Activated CD4-positive, alpha-beta T cell treated with anti-CD3 and anti-CD28 coated beads for 36 hours (primary cell): ENCODE data around the gene MRPL24. TPM values are rescaled to one million over a fixed set of nuclear protein-coding genes. Genes with fewer than 3 reads are reported as not detected.

Experiments used
- ATAC-seq: fragments of 200-7000 bp; cut with Tn5 transposase; one replicate; pipeline ENCODE4 v1.10.0; 2021; ENCODE audit warnings: mild to moderate bottlenecking, moderate library complexity
- CTCF ChIA-PET: fragments of 350-600 bp; sonication (Branson Sonifier 250); formaldehyde crosslinking; loops from one replicate; lab custom pipeline; 2021; ENCODE audit warnings: antibody characterized with exemption; lab: Charles Lee
- POLR2A ChIA-PET: fragments of 350-600 bp; sonication (Branson Sonifier 250); formaldehyde crosslinking; loops from one replicate; lab custom pipeline; 2021; ENCODE audit warnings: antibody characterized with exemption, inconsistent platforms; lab: Charles Lee
- DNase-seq: peaks from one replicate; pipeline ENCODE4 v3.0.0-alpha.2; 2020
- H3K27ac Mint-ChIP-seq: one replicate; pipeline ENCODE4 v1.8.0; 2021; ENCODE audit warnings: mixed read lengths
- H3K27me3 Mint-ChIP-seq: one replicate; pipeline ENCODE4 v1.8.0; 2021; ENCODE audit warnings: mixed read lengths
- H3K36me3 Mint-ChIP-seq: one replicate; pipeline ENCODE4 v1.8.0; 2021; ENCODE audit warnings: low read depth, mixed read lengths
- H3K4me1 Mint-ChIP-seq: one replicate; pipeline ENCODE4 v1.8.0; 2021; ENCODE audit warnings: mixed read lengths
- H3K4me3 Mint-ChIP-seq: one replicate; pipeline ENCODE4 v1.8.0; 2021; ENCODE audit warnings: mild to moderate bottlenecking, moderate library complexity, mixed read lengths
- H3K9me3 Mint-ChIP-seq: one replicate; pipeline ENCODE4 v1.8.0; 2021; ENCODE audit warnings: low read depth, mixed read lengths
- intact Hi-C, 2 experiments: fragments of 100-400 bp; cut with DNase I in 1 of 2; cut with micrococcal nuclease in 1 of 2; formaldehyde crosslinking; loops; one replicate each; pipeline versions ENCODE4 v1.14.2 to v1.15.1; 2022 to 2024; cut with DNase I, micrococcal nuclease
- total RNA-seq, 2 experiments: library from RNA; stranded (reverse); gene quantifications; one replicate each; pipeline ENCODE4 v1.2.3, GENCODE V29; 2021

MRPL24 gene
- total RNA-seq, 2 experiments from 2014 or later, result 81.9 to 89.7 TPM

GRCh38 chr1:156714830-156715229, 26.1 kb downstream of the MRPL24 start:
- H3K36me3 Mint-ChIP-seq, result peaks cover 14% of the 10 kb centered on the region
- H3K27ac Mint-ChIP-seq, result peak overlapping the region; percentile 7
- intact Hi-C loops, result no loop called here
- ATAC-seq, result no peak
- peaks cover 2% of the 10 kb centered on the region for H3K4me1 Mint-ChIP-seq
- no peaks in the 10 kb centered on the region for H3K27me3 Mint-ChIP-seq
- no peaks in the 10 kb centered on the region for H3K9me3 Mint-ChIP-seq
- ChIA-PET POLR2A (interaction anchor here (1.2 to 1.3 kb wide), 2 partner anchors 8 to 12 kb away, joined by 3 to 8 read pairs; no protein-coding TSS in a partner anchor), CTCF (interaction anchor here (0.6 to 6.0 kb wide), 7 partner anchors 8 to 409 kb away, joined by 3 to 48 read pairs (median 5); partner anchors contain the start of genes CRABP2, ISG20L2 and METTL25B)
- no peak for DNase-seq
- no peak overlapping the region for H3K4me3 Mint-ChIP-seq

- CTCF ChIA-PET, result interaction anchor here (0.8 to 6.0 kb wide), 3 partner anchors 14 to 88 kb away, joined by 6 to 48 read pairs (median 38); partner anchors contain the start of genes ISG20L2 and METTL25B
- no peaks in the 10 kb centered on the region for H3K27me3 Mint-ChIP-seq
- peaks cover 13% of the 10 kb centered on the region for H3K36me3 Mint-ChIP-seq
- H3K27ac Mint-ChIP-seq, result no peak overlapping the region
- POLR2A ChIA-PET, result interaction anchor here (0.6 kb wide), 1 partner anchor 99 kb away, joined by 3 read pairs; no protein-coding TSS in a partner anchor
- no peak overlapping the region for H3K4me3 Mint-ChIP-seq
- H3K9me3 Mint-ChIP-seq, result no peaks in the 10 kb centered on the region
- DNase-seq (no peak), ATAC-seq (no peak)
- H3K4me1 Mint-ChIP-seq, result peaks cover 2% of the 10 kb centered on the region
- intact Hi-C loops, result no loop called here
Measured at GRCh38 chr1:156712626-156713025, 28.3 kb downstream of the MRPL24 start.

GRCh38 chr1:156711011-156711817, 29.7 kb downstream of the MRPL24 start:
- Mint-ChIP-seq H3K27ac (no peak overlapping the region), H3K27me3 (peaks cover 2% of the 10 kb centered on the region), H3K4me3 (no peak overlapping the region), H3K9me3 (no peaks in the 10 kb centered on the region), H3K36me3 (peaks cover 4% of the 10 kb centered on the region), H3K4me1 (peaks cover 10% of the 10 kb centered on the region)
- intact Hi-C loops, result no loop called here
- POLR2A ChIA-PET, result no interaction called here
- DNase-seq, result no peak
- CTCF ChIA-PET, result interaction anchor here (0.6 to 6.0 kb wide), 7 partner anchors 16 to 283 kb away, joined by 3 to 48 read pairs (median 3); partner anchors contain the start of genes ISG20L2 and METTL25B
- no peak for ATAC-seq

GRCh38 chr1:156709757-156710489, 31.0 kb downstream of the MRPL24 start:
- peaks cover 2% of the 10 kb centered on the region for H3K36me3 Mint-ChIP-seq
- no peak for DNase-seq
- intact Hi-C loops, result loop anchor here in 1 of 2 experiments (5.0 kb wide), 1 partner anchor 83 kb away; no protein-coding TSS in a partner anchor
- peaks cover 2% of the 10 kb centered on the region for H3K27me3 Mint-ChIP-seq
- peaks cover 21% of the 10 kb centered on the region for H3K4me1 Mint-ChIP-seq
- no peak overlapping the region for H3K4me3 Mint-ChIP-seq
- no peak overlapping the region for H3K27ac Mint-ChIP-seq
- ChIA-PET POLR2A (no interaction called here), CTCF (interaction anchor here (1.1 to 11.2 kb wide), 3 partner anchors 17 to 86 kb away, joined by 4 to 110 read pairs (median 38); partner anchors contain the start of genes ISG20L2 and METTL25B)
- no peak for ATAC-seq
- no peaks in the 10 kb centered on the region for H3K9me3 Mint-ChIP-seq

- ChIA-PET CTCF (interaction anchor here (0.6 to 11.2 kb wide), 3 partner anchors 13 to 20 kb away, joined by 3 to 110 read pairs (median 8); partner anchors contain the start of genes ISG20L2 and METTL25B), POLR2A (no interaction called here)
- H3K27ac Mint-ChIP-seq, result no peak overlapping the region
- H3K4me1 Mint-ChIP-seq, result peaks cover 24% of the 10 kb centered on the region
- DNase-seq, result no peak
- no peak overlapping the region for H3K4me3 Mint-ChIP-seq
- intact Hi-C loops, result loop anchor here in 1 of 2 experiments (5.0 kb wide), 1 partner anchor 82 kb away; no protein-coding TSS in a partner anchor
- no peaks in the 10 kb centered on the region for H3K9me3 Mint-ChIP-seq
- H3K27me3 Mint-ChIP-seq, result peaks cover 8% of the 10 kb centered on the region
- H3K36me3 Mint-ChIP-seq, result no peaks in the 10 kb centered on the region
- ATAC-seq, result no peak
Measured at GRCh38 chr1:156709031-156709430, 31.9 kb downstream of the MRPL24 start.

GRCh38 chr1:156708218-156708661, 32.6 kb downstream of the MRPL24 start:
- no peak overlapping the region for H3K4me3 Mint-ChIP-seq
- intact Hi-C loops, result loop anchor here in 1 of 2 experiments (5.0 kb wide), 1 partner anchor 81 kb away; no protein-coding TSS in a partner anchor
- CTCF ChIA-PET, result interaction anchor here (0.6 to 11.2 kb wide), 5 partner anchors 12 to 84 kb away, joined by 3 to 110 read pairs (median 16); partner anchors contain the start of genes ISG20L2 and METTL25B
- H3K36me3 Mint-ChIP-seq, result no peaks in the 10 kb centered on the region
- ATAC-seq (no peak), DNase-seq (no peak)
- no peak overlapping the region for H3K27ac Mint-ChIP-seq
- POLR2A ChIA-PET, result no interaction called here
- H3K4me1 Mint-ChIP-seq, result peaks cover 24% of the 10 kb centered on the region
- no peaks in the 10 kb centered on the region for H3K9me3 Mint-ChIP-seq
- peaks cover 15% of the 10 kb centered on the region for H3K27me3 Mint-ChIP-seq

- H3K9me3 Mint-ChIP-seq, result no peaks in the 10 kb centered on the region
- H3K27ac Mint-ChIP-seq, result no peak overlapping the region
- ChIA-PET POLR2A (interaction anchor here (0.6 kb wide), 1 partner anchor 21 kb away, joined by 5 read pairs; the partner anchor contains the start of gene ISG20L2), CTCF (interaction anchor here (1.0 to 11.2 kb wide), 14 partner anchors 8 to 167 kb away, joined by 3 to 186 read pairs (median 8); partner anchors contain the start of genes HAPLN2, ISG20L2 and METTL25B)
- intact Hi-C loops, result loop anchor here in 1 of 2 experiments (2.0 to 5.0 kb wide), 2 partner anchors 17 to 80 kb away; no protein-coding TSS in a partner anchor
- ATAC-seq, result no peak
- H3K4me3 Mint-ChIP-seq, result no peak overlapping the region
- H3K36me3 Mint-ChIP-seq, result no peaks in the 10 kb centered on the region
- H3K4me1 Mint-ChIP-seq, result peaks cover 24% of the 10 kb centered on the region
- H3K27me3 Mint-ChIP-seq, result peaks cover 18% of the 10 kb centered on the region
- no peak for DNase-seq
Measured at GRCh38 chr1:156707417-156708217, 33.3 kb downstream of the MRPL24 start.

GRCh38 chr1:156706657-156707416, 34.1 kb downstream of the MRPL24 start:
- no peaks in the 10 kb centered on the region for H3K9me3 Mint-ChIP-seq
- peaks cover 20% of the 10 kb centered on the region for H3K27me3 Mint-ChIP-seq
- no peak overlapping the region for H3K27ac Mint-ChIP-seq
- no peaks in the 10 kb centered on the region for H3K36me3 Mint-ChIP-seq
- peak overlapping the region; percentile 71 for H3K4me3 Mint-ChIP-seq
- no peak for ATAC-seq
- CTCF ChIA-PET, result interaction anchor here (0.6 to 11.2 kb wide), 21 partner anchors 9 to 261 kb away, joined by 3 to 186 read pairs (median 8); partner anchors contain the start of genes HAPLN2, ISG20L2, METTL25B and NTRK1
- peak; percentile 41 for DNase-seq
- intact Hi-C loops, result loop anchor here (1.0 to 5.0 kb wide), 6 partner anchors 18 to 82 kb away; partner anchors contain the start of genes ISG20L2 (in 1 of the 2) and METTL25B (in 1 of the 2)
- H3K4me1 Mint-ChIP-seq, result peaks cover 24% of the 10 kb centered on the region
- POLR2A ChIA-PET, result interaction anchor here (0.6 to 1.0 kb wide), 4 partner anchors 9 to 45 kb away, joined by 3 to 5 read pairs (median 4); partner anchors contain the start of genes ISG20L2 and METTL25B

- intact Hi-C loops, result loop anchor here (1.0 to 5.0 kb wide), 8 partner anchors 17 to 81 kb away; partner anchors contain the start of genes ISG20L2 (in 1 of the 2) and METTL25B (in 1 of the 2)
- Mint-ChIP-seq H3K4me3 (peak overlapping the region; percentile 71), H3K9me3 (no peaks in the 10 kb centered on the region), H3K27ac (peak overlapping the region; percentile 58), H3K4me1 (peaks cover 24% of the 10 kb centered on the region), H3K36me3 (no peaks in the 10 kb centered on the region), H3K27me3 (peaks cover 20% of the 10 kb centered on the region)
- ChIA-PET CTCF (interaction anchor here (0.6 to 11.2 kb wide), 30 partner anchors 8 to 260 kb away, joined by 3 to 186 read pairs (median 6); partner anchors contain the start of genes HAPLN2, HDGF, ISG20L2 and METTL25B), POLR2A (interaction anchor here (0.6 to 1.0 kb wide), 5 partner anchors 10 to 99 kb away, joined by 3 to 4 read pairs (median 3); partner anchors contain the start of genes ISG20L2 and METTL25B)
- ATAC-seq (peak; percentile 80), DNase-seq (peak; percentile 88)
Measured at GRCh38 chr1:156705918-156706656, 34.8 kb downstream of the MRPL24 start.
